ENCODE data around the gene AKT1S1.

DNA sequence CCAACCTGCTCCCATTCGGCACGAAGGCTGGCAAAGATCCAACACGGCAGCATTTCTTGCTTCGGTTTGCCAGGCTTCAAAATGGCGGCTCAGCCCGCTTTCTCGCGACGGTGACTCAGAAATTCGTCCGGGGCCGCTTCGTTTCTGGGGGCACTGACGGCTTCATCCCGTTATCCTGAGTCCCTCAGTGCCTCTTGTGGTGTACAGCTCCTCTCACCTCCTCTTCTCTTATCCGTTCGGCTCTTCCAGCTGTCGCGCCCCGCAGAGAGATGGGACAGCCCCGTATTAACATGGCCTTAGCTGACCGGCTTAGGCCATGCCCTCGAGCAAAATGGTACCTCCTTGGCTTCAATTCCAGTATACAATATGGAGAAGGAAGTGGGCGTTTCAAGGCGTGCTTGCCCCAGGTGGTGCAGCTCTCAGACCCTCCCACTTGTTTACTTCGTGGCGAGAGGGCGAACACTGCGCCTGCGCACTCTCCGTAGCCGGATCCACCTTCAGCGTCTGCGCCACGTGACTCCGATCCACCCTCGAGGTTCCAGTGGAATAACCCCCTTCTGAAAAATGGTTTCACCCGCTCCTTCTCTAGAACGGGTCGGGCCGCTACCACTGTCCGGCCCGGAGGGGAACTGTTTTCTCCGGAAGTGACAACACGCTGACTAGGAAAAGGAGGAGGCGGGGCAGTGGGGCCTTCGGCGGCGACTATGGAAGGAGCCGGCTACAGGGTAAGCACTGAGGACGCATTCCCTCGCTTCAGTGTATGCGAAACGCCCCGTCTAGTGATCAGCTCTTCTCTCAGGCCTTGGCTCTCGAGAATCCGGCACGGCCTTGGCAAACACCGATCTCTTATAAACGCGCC lies at the start of gene AKT1S1, which contains the start of gene TBC1D17:
- TF ChIP-seq GATA2 (IDR thresholded peaks at IDR 0.05; ENCODE audit: low read depth, low read length) (no peak), GATA3 (IDR thresholded peaks at IDR 0.05; ENCODE audit: low read depth, low read length) (no peak)
